GM18867 (cell line): Measurements from ENCODE around the gene LGALS8.
"Not testable (repeated sequence)": the region's sequence is repeated elsewhere in the genome, so short reads cannot be mapped to it uniquely, and the experiment has no call there.

ENCODE experiments used
- ATAC-seq: cut with Tn5 transposase; IDR thresholded peaks from one replicate; pipeline ENCODE4 v1.9.1; 2021; ENCODE audit warnings: mild to moderate bottlenecking, moderate library complexity; ENCODE audit not compliant: unreplicated experiment

Gene LGALS8

DNA sequence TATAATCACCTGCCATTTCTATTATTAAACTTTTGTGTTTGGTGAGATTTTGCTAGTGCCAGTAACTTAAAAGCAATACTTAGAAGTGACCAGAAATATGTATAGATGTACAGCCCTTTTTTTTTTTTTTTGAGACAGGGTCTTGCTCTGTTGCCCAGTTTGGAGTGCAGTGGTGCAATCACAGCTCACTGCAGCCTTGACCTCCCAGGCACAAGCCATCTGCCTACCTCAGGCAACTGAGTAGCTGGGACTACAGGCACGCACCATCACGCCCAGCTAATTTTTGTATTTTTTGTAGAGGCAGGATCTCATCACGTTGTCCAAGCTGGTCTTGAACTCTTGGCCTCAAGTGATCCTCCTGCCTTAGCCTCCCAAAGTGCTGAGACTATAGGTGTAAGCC is 56.6 kb downstream of the LGALS8 start:
- not testable (repeated sequence) for ATAC-seq

DNA sequence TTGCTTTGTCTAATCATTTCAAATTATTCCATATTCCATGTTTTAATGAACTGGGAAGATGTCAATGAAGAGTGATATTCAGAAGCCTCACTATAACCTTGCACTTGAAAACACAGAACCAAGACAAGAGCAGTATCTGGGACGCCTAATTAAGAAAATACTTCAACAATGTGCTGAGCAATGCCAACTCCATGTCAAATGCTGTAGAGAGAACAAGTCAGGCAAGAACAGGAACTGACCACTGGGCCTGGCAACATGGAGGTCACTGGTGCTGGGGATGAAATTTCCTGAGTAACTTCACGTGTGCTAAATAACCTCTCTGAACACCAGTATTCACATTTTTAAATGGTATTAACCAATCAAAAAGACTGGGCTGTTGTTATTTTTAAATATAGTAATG is 57.7 kb downstream of the LGALS8 start:
- ATAC-seq: no peak

DNA sequence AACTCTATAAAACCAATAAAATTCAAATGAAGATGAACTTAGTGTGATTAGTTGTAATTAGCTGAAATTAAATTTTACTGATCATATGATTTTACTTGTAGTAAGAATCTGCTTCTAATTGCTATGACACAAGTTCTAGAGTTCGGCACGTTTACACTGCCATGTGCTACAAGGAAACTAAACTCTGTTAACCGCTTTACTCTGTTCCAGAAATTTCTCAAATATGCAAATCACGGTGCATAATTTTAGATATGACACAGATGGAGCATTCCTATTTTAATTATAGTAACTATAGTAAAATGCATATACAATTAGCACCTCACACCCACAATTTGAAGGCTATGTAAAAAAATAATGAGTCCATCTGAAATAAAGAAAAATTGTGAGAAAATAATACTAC is 65.7 kb downstream of the LGALS8 start:
- ATAC-seq: no peak

DNA sequence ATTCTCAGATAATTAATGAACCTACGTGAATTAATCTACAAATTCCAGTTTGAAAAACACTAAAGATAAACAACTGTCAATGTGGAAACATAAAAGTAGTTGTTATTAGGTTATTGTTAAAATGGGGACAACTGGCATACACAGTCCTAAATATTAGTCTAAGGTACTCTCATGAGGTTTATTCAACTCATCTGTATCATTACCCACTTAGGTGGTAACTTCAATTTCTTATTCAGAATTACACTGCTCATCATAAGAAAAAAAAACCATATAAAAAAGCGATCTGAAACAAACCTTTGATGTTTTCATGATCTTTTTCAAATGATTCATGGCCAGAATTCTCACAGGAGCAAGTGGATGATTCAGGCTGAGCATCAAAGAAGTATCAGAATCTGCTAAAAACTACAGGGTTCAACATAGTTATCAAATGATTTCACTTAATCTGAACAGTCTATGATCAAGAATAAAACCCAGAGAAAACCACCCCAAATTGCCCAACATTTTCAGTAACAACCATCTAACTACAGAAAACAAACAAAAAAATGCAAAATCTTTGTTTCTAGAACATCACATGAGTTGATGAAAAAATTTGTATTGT is 66.9 kb downstream of the LGALS8 start:
- no peak for ATAC-seq

DNA sequence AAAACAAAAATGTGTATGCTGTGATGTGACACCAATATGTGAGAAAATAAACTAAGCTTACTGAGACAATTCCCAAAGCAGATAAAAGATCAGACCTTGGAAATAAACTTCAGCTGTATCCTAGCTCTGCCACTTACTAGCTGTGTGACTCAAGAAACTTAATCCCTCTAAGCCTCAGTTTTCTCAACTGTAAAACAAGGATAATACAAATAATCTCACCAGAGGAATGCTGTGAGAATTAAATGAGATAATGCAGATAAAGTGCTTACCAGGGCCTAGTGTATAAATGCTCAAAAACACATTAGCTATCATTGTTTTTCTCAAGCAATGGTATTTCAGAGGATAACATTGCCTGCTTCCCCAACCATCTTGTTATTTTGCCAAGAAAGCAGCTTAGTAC is 78.4 kb downstream of the LGALS8 start:
- ATAC-seq: no peak
